ENCODE data around the gene EIF3B.
"Not testable (repeated sequence)": the region's sequence is repeated elsewhere in the genome, so short reads cannot be mapped to it uniquely, and the experiment has no call there.

GRCh38 chr7:2377492-2377891 is 22.9 kb downstream of the EIF3B start:
- TF ChIP-seq CTCF (conservative IDR thresholded peaks at IDR 0.05; ENCODE audit: low read depth, low read length); EZH2 (IDR thresholded peaks at IDR 0.05; ENCODE audit: borderline replicate concordance, low read depth, low read length, poor library complexity, severe bottlenecking): not testable (repeated sequence)
